NCI-H1436 treated with DMSO at 0.1 percent for 48 hours (cell line): Measurements from ENCODE around the gene MKRN1.
"Not testable (repeated sequence)": the region's sequence is repeated elsewhere in the genome, so short reads cannot be mapped to it uniquely, and the experiment has no call there.

ENCODE experiments used
- DNase-seq: peaks from one replicate; lab custom pipeline; 2025; lab: John Stamatoyannopoulos, UW

The MKRN1 gene

DNA sequence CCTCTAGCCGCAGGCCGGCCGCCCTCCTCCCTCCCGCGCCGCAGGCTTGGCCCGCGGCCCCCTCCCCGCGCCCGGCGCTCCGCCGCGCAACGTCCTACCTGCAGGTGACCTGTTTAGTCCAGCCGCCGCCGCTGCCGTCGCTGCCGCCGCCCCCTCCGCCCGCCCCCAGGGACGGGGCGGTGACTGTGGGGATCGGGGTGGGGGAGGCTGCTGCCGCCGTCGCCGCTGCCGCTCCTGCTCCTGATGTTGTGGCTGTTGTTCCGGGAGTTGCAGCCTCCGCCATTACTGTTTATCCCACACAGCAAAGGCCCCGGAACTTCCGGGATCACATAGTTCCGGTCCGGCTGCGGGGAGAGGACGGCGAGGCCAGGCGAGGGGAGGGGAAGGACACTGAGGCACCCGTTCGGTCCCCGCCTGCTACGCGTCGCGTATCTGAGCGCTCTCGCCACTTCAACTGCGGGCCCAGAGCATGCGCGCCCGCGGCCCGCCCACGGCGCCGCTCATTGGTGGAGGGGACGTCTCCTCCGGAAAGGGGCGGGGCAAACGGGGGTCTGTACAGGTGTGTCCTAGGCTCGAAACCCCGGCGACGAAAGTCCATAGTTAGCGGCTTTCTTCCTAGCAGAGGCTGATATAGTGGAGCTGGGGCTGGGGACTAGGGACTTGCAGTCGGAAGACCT, at the start of gene MKRN1:
TSS of gene MKRN1 (minus strand) at position 444 of the 677 bp plus-strand sequence. CDS start at position 283, 161 bp downstream.
- peak; percentile 80 for DNase-seq

DNA sequence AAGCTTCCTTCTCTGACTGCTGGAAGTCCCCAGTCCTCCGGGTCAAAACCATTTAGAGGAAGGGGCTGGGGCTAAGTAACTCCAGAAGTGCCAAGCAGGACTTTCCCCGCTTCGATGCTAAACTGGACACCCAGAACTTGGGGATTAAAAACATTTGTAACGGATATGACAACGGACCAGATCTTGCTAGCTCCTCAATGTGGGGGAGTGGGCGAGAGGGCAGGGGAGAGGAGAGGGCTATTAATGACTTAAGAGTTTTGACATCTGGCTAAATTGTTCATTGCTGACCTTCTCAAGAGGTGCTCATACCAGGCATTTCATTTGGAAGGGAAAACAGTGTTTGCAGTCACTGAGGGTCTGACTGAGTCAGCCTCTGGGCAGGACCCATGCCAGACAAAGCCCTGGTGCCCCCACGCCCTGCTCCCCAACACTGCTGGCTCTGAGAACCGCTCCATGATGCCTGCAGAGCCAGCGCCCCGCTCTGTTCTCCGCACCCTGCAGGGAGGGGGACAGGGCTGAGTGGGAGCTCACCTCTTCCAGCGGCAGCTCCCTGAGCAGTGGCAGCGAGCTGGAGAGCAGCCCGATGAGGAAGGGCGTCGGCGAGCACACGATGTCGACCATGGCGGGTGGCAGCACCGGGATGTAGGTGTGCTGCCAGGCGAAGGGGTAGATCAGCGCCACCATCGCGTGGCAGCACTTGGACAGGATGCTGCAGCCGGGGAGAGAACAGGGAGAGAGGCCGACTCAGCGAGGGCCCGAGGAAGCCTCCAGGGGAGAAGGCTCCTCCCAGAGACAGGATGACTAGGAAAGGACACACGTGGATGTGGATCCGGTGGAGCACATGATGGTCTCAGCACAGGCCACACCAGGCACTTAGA, 47.7 kb upstream of the MKRN1 start:
- DNase-seq, result no peak

- no peak for DNase-seq
These were observed 46.9 kb upstream of the MKRN1 start for GRCh38 chr7:140526214-140526613.

GRCh38 chr7:140525743-140526142, 46.4 kb upstream of the MKRN1 start:
- no peak for DNase-seq

DNA sequence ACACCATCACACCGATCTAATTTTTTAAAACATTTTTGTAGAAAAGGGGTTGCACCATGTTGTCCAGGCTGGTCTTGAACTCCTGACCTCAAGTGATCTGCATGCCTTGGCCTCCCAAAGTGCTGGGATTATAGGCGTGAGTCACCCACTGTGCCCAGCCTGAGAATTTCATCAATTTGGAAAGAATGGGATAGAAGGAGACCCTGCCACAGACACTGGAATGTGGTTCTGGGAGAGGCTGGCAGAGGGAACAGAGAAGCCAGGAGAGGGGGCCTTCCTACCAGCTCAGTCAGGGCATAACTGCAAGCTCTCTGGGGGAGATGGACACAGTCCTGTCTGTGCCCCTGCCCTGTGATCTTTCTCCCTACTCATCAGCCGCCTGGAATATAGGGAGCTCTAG, 42.1 kb upstream of the MKRN1 start:
- no peak for DNase-seq

DNA sequence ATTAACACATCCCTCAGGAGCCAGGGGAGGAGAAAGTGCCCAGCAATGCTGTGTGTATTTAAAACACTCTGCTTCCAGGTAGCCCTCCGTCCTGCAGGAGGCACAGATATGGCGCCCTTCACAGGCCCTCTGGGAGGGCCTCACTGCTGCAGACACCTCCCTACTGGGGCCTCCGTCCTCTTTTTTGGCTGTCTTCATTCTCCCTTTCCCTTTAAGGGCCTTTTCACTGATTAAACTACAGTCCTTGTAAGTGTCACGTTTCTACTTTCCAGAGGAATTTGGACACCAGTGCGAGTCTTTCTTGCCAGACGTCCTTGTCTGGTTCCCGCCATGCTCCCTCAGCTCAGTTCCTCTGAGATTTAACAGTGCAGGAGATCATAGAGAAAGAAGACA, 39.7 kb upstream of the MKRN1 start:
- no peak for DNase-seq

- DNase-seq, result no peak
These were observed 39.2 kb upstream of the MKRN1 start for GRCh38 chr7:140518370-140519006.

DNA sequence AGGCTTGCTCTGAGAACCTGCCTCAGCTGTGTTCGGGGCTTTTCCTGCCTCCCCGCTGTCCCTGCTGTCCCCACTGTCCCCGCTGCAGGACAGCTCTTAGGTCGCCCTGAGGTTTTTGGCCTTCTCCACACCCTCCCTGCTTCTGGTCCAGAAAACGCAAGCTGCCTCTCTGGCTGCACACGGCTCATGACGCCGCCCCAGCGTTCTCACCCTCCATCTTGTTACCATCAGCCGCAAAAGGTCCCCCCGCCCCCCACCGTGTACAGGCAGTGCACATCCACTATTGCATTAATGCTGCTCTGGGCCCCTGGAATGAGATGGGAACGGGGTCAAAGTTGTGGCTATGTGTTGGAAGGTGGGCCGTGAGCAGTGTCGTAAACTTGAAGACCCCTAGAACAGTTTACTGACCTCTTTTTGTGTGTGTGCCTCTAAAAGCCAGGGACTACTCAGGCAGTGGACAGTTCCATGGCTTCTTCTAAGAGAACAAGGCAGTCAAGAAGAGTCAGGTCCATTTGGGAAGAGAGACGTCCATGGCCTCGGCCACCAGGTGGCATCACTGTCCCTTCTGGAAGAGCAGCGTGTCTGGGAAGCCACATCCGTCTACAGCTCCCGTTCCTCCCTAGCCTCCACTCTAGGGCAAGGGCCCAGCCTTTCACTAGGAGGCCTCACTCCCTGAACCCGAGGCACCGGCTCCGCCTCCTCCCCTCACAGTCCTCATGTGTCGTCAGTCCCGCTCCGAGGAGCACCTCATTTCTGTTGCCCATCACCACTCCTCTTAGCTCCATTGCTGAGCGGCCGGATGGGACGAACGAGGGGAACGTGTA, 38.5 kb upstream of the MKRN1 start:
- no peak for DNase-seq

DNA sequence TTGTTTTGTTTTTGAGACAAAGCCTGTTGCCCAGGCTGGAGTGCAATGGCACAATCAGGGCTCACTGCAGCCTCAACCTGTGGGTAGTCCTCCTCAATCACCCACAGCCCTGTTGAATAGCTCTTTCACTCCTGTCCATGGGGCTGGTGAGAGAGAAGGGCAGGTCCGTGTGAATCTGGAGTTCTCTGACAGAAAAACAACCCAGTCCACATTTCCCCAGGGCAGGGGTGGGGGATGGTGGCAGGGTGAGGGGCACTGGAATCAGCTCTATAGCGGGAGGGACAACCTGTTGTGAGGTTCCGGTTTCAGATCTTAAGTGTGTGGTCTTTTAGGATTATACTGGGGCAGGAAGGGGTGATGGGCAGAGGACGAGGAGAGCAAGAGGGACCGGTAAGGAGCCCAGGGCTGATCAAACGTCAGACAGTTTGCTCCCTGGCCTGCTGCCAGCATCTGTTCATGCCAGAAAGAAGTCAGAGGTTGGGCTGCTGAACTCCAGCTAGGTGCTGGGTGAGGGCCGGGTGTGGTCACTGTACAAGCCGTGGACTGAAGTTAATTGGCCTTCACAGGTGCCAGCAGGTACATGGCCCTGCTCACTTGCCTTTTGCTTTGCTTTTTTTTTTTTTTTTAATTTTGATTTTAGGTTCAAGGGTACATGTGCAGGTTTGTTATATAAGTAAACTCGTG, 33.2 kb upstream of the MKRN1 start:
- DNase-seq, result no peak

DNA sequence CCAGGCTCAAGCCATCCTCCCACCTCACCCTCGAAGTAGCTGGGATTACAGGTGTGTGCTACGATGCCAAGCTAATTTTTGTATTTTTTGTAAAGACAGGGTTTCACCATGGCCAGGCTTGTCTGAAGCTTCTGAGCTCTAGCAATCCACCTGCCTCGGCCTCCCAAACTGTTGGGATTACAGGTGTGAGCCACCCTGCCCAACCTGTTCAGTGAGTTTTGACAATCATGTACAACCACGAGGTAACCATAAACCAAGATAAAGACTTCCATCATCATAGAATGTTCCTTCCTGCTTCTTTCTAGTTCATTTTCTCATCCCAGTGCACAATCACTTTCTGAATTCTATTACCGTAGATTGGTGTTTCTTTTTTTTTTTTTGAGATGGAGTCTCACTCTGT, 30.5 kb upstream of the MKRN1 start:
- no peak for DNase-seq

DNA sequence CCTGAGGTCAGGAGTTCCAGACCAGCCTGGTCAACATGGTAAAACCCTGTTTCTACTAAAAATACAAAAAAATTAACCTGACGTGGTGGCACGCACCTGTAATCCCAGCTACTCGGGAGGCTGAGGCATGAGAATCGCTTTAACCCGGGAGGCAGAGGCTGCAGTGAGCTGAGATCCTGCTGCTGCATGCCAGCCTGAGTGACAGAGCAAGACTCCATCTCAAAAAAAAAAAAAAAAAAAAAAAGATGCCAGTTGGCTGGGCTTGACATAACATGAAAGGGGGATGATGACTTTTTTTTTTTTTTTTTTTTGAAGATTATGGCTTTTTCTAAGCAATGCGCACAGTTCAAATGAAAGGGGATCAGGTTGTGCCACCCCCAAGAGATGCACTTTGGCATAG, 28.3 kb upstream of the MKRN1 start:
- not testable (repeated sequence) for DNase-seq

DNA sequence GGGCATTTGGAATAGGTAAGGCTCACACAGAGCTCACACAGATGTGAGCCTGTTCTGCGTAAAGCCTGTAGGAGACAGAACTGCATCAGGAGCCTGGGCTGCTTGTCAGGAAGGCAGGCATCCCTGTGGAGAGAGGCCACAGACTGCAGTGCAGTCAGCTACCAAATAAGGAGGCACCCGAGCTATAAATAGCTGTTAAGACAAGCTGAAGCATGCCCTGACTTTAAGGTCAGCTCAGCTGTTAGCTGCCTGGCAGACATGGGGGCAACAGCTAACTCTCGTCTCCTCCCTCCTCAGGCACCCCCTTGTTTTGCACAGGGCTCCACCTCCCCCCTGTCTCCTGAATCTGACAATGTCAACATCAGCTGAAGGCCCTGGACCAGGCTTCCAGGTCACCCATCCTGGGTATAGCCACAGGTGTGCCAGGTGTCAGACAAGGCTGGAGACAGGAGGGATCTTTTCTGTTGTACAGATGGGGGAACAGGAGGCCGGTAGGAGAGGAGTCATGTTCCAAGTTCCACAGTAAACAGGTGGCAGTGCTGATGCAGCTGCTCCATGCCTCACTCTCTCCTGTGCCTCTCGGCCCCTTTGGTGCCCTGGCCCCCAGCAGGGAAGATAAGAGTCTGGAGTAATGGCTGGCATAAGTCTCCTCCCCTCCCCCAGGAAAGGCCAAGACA, 27.6 kb upstream of the MKRN1 start:
- no peak for DNase-seq

DNA sequence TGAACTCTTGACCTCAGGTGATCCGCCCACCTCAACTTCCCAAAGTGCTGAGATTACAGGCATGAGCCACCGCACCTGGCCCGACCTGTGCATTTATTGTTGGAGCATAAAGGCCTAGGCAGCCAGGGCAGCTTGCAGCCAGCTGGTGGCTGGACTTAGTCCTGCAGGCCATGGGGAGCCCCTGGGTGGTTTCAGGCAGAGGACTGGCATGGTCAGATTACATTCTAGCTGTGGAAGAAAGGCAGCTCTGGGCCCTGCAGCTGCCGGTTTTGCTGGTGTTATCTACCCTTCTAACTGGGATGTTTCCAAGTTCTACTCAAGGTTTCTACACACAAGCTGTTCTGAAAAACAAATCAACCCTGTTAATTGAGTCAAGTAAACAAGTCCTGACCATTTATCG, 22.7 kb upstream of the MKRN1 start:
- no peak for DNase-seq

GRCh38 chr7:140497807-140498206, 18.5 kb upstream of the MKRN1 start:
- not testable (repeated sequence) for DNase-seq

DNA sequence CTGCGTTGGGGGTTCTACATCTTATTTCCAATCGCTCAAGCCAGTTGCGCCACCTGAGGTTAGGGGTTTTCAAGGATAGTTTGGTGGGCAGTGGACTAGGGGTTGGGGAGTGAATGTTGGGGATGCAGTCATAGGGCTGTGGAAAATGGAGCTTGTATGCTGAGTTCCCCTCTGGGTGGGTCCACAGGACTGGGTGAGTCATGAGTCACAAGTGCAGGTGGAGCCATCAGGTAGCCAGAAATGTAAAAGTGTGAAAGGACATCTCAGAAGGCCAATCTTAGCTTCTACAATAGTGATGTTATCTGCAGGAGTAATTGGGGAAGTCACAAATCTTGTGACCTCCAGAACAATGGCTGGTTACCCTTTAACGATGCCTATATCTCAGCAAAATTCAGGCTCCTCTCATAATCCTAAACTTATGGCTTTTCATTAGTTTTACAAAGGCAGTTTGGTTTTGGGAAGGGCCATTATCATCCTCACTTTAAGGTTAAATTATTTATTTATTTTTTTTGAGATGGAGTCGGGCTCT, 18.0 kb upstream of the MKRN1 start:
- no peak for DNase-seq

DNA sequence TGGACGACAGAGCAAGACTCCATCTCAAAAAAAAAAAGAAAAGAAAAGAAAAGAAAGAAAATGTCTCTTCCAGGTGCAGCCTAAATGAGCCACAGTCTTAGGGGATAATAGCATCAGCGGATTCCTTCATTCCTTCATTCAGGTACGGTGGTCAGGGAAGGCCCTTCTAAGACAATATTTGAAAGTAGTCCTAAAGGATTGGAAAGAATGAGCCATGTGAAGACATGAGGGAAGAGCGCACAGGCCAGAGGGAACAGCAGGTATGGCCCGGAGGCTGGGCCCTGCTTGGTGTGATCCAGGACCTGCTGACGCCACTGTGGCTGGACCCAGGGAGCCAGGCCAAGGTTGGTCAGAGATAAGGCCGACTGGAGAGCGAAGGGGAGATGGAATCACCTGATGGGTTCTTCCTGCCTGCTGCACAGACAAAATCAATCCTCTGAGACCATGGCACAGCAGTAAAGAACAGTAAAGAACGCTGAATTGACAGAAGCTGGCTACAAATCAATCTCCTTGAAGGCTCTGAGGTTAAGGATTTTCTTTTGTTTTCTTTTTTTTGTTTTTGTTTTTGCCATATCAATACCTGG, 16.3 kb upstream of the MKRN1 start:
- no peak for DNase-seq

DNA sequence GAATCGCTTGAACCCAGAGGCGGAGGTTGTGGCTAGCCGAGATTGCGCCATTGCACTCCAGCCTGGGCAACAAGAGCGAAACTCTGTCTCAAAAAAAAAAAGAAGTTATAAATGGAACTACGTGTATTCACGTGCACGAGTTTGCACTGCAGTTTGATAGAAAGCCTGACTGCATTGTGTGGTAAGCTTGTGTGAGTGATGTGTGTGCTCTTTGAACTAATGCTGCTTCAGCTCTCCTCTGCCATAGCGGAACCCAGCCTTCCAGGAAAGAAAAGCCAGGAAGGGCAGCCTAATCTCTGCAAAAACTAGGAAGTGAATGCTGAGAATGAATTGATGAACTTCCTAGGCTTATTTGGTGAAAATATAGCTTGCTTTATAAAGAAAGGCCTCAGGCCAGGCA, 15.6 kb upstream of the MKRN1 start:
- DNase-seq, result no peak

- no peak for DNase-seq
These were observed 9.7 kb upstream of the MKRN1 start for GRCh38 chr7:140489026-140489359.

DNA sequence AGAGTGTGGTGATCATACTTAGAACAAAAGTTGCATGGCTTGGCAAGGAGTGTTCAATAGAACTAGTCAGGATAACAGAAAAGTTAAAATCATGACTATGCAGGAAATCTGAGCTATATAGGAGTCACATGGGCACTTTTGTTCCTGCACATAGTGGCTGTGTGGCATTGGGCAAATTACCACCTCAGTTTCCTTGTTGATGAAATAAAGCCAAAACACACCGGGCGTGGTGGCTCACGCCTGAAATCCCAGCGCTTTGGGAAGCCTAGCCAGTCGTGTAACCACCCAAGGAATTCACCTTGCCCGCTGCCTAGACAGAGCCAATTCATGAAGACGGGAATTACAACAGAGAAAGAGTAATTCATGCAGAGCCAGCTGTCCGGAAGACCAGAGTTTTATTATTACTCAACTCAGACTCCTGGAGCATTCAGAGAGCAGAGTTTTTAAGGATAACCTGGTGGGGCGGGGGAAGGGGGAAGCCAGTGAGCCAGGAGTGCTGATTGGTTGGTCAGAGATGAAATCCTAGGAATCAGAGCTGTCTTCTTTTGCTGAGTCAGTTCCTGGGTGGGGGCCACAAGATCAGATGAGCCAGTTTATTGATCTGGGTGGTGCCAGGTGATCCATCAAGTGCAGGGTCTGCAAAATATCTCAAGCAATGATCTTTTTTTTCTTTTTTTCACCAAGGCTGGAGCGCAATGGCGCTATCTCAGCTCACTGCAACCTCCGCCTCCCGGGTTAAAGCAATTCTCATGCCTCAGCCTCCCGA, 6.4 kb upstream of the MKRN1 start:
- DNase-seq, result no peak
